ENCODE results near the gene TNIK. TPM values are rescaled to one million over a fixed set of nuclear protein-coding genes. Genes with fewer than 3 reads are reported as not detected.

Gene TNIK
- total and polyA plus RNA-seq, 2 of the 13 experiments (the other 11 are each of a cell fraction or from before 2014, with no cell fraction given) = 0.15 to 0.22 TPM

DNA sequence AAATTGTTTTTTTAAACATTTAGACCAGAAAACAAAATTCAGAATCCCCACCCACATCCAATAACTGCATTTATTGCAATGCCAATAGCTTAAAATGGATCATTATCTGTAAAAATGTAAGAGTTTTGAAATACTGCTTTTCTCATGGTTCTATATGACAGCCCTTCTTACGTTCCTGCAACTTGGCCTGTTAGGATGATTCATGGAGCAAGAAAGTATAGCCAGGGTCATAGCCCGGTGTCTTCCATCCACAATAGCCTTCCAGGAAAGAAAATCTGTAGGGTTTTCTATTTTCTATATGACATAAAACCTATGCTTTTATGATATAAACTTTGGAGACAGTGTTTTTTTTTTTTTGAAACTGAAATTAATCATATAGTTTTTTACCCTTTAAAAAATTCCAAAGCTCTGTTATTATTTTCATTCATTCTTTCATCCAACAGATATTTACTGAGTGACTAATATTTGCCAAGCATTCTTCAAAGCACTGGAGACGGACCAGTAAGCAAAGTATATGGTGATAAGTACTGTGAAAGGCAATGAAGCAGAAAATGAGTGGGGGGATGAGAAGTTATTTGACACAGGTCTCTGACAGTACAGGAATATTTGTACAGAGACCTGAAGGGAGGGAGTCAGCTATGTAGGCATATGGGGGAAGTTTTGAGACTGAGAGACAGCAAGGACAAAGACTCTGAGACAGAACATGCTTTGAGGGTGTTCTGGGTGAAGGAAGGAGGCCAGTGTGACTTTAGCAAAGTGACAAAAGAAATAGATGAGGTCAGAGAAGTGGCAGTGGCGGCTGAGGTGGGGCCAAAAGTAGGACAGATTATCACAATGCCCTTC lies 404.6 kb downstream of the TNIK start (continued):
- TF ChIP-seq, protein P1, sequence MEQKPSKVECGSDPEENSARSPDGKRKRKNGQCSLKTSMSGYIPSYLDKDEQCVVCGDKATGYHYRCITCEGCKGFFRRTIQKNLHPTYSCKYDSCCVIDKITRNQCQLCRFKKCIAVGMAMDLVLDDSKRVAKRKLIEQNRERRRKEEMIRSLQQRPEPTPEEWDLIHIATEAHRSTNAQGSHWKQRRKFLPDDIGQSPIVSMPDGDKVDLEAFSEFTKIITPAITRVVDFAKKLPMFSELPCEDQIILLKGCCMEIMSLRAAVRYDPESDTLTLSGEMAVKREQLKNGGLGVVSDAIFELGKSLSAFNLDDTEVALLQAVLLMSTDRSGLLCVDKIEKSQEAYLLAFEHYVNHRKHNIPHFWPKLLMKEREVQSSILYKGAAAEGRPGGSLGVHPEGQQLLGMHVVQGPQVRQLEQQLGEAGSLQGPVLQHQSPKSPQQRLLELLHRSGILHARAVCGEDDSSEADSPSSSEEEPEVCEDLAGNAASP (CRISPR knock-in tag; IDR thresholded peaks at IDR 0.05; ENCODE audit: borderline replicate concordance) = 0 out of 2 replicates have a peak, but pooled peaks have one; percentile 32
- TF ChIP-seq, protein P2, sequence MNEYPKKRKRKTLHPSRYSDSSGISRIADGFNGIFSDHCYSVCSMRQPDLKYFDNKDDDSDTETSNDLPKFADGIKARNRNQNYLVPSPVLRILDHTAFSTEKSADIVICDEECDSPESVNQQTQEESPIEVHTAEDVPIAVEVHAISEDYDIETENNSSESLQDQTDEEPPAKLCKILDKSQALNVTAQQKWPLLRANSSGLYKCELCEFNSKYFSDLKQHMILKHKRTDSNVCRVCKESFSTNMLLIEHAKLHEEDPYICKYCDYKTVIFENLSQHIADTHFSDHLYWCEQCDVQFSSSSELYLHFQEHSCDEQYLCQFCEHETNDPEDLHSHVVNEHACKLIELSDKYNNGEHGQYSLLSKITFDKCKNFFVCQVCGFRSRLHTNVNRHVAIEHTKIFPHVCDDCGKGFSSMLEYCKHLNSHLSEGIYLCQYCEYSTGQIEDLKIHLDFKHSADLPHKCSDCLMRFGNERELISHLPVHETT (CRISPR knock-in tag; conservative IDR thresholded peaks at IDR 0.05) = no peak
- TF ChIP-seq ZNF652 (CRISPR knock-in tag; IDR thresholded peaks at IDR 0.05; ENCODE audit: borderline replicate concordance, low read depth) (no peak), MIXL1 (CRISPR knock-in tag; IDR thresholded peaks at IDR 0.05) (0 out of 2 replicates have a peak, but pooled peaks have one; percentile 34), NR2F6 (IDR thresholded peaks at IDR 0.05) (peak; percentile 19; the same call in 1 of the 2 replicates), NR2F6 (CRISPR knock-in tag; IDR thresholded peaks at IDR 0.05) (peak; percentile 33; the same call in 1 of the 2 replicates), ZNF382 (CRISPR knock-in tag; IDR thresholded peaks at IDR 0.05; ENCODE audit: borderline replicate concordance) (no peak), ZSCAN20 (CRISPR knock-in tag; IDR thresholded peaks at IDR 0.05; ENCODE audit: borderline replicate concordance) (no peak), FOSL2 (CRISPR knock-in tag; IDR thresholded peaks at IDR 0.05) (peak; percentile 75), ZNF124 (CRISPR knock-in tag; IDR thresholded peaks at IDR 0.05) (no peak), ARNT2 (CRISPR knock-in tag; IDR thresholded peaks at IDR 0.05; ENCODE audit: low read depth) (no peak)
- TF ChIP-seq, protein P3, sequence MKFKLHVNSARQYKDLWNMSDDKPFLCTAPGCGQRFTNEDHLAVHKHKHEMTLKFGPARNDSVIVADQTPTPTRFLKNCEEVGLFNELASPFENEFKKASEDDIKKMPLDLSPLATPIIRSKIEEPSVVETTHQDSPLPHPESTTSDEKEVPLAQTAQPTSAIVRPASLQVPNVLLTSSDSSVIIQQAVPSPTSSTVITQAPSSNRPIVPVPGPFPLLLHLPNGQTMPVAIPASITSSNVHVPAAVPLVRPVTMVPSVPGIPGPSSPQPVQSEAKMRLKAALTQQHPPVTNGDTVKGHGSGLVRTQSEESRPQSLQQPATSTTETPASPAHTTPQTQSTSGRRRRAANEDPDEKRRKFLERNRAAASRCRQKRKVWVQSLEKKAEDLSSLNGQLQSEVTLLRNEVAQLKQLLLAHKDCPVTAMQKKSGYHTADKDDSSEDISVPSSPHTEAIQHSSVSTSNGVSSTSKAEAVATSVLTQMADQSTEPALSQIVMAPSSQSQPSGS (CRISPR knock-in tag; IDR thresholded peaks at IDR 0.05) = no peak
- TF ChIP-seq, protein P4, sequence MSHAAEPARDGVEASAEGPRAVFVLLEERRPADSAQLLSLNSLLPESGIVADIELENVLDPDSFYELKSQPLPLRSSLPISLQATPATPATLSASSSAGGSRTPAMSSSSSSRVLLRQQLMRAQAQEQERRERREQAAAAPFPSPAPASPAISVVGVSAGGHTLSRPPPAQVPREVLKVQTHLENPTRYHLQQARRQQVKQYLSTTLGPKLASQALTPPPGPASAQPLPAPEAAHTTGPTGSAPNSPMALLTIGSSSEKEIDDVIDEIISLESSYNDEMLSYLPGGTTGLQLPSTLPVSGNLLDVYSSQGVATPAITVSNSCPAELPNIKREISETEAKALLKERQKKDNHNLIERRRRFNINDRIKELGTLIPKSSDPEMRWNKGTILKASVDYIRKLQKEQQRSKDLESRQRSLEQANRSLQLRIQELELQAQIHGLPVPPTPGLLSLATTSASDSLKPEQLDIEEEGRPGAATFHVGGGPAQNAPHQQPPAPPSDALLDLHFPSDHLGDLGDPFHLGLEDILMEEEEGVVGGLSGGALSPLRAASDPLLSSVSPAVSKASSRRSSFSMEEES (CRISPR knock-in tag; IDR thresholded peaks at IDR 0.05) = peak; percentile 34; the same call in 1 of the 2 replicates
- TF ChIP-seq, protein P5, sequence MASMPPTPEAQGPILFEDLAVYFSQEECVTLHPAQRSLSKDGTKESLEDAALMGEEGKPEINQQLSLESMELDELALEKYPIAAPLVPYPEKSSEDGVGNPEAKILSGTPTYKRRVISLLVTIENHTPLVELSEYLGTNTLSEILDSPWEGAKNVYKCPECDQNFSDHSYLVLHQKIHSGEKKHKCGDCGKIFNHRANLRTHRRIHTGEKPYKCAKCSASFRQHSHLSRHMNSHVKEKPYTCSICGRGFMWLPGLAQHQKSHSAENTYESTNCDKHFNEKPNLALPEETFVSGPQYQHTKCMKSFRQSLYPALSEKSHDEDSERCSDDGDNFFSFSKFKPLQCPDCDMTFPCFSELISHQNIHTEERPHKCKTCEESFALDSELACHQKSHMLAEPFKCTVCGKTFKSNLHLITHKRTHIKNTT (CRISPR knock-in tag; IDR thresholded peaks at IDR 0.05) = no peak
- TF ChIP-seq, protein P6, sequence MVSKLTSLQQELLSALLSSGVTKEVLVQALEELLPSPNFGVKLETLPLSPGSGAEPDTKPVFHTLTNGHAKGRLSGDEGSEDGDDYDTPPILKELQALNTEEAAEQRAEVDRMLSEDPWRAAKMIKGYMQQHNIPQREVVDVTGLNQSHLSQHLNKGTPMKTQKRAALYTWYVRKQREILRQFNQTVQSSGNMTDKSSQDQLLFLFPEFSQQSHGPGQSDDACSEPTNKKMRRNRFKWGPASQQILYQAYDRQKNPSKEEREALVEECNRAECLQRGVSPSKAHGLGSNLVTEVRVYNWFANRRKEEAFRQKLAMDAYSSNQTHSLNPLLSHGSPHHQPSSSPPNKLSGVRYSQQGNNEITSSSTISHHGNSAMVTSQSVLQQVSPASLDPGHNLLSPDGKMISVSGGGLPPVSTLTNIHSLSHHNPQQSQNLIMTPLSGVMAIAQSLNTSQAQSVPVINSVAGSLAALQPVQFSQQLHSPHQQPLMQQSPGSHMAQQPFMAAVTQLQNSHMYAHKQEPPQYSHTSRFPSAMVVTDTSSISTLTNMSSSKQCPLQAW (CRISPR knock-in tag; IDR thresholded peaks at IDR 0.05) = peak; percentile 28; the same call in 1 of the 2 replicates
- TF ChIP-seq, protein P7, sequence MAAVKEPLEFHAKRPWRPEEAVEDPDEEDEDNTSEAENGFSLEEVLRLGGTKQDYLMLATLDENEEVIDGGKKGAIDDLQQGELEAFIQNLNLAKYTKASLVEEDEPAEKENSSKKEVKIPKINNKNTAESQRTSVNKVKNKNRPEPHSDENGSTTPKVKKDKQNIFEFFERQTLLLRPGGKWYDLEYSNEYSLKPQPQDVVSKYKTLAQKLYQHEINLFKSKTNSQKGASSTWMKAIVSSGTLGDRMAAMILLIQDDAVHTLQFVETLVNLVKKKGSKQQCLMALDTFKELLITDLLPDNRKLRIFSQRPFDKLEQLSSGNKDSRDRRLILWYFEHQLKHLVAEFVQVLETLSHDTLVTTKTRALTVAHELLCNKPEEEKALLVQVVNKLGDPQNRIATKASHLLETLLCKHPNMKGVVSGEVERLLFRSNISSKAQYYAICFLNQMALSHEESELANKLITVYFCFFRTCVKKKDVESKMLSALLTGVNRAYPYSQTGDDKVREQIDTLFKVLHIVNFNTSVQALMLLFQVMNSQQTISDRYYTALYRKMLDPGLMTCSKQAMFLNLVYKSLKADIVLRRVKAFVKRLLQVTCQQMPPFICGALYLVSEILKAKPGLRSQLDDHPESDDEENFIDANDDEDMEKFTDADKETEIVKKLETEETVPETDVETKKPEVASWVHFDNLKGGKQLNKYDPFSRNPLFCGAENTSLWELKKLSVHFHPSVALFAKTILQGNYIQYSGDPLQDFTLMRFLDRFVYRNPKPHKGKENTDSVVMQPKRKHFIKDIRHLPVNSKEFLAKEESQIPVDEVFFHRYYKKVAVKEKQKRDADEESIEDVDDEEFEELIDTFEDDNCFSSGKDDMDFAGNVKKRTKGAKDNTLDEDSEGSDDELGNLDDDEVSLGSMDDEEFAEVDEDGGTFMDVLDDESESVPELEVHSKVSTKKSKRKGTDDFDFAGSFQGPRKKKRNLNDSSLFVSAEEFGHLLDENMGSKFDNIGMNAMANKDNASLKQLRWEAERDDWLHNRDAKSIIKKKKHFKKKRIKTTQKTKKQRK (IDR thresholded peaks at IDR 0.05; ENCODE audit: low read length) = no peak

All from HepG2 (cell line).